Measurements from ENCODE around the gene CPVL. TPM values are rescaled to one million over a fixed set of nuclear protein-coding genes. Genes with fewer than 3 reads are reported as not detected.

The CPVL gene
- polyA plus RNA-seq, 2 of the 4 experiments (the other 2 are of a cell fraction): 0.05 TPM; not detected in 1

GRCh38 chr7:29008590-29008989, 137.7 kb downstream of the CPVL start:
- CTCF ChIA-PET: no interaction called here
- FAIRE-seq (no peak), ATAC-seq (no peak), DNase-seq (ENCODE audit: low read depth in 1 of 2, low spot score in 1 of 2) (no peak)
- Histone ChIP-seq H3K4me3 (no peak overlapping the region), H3K4me2 (no peak overlapping the region), H3K4me1 (no peaks in the 10 kb centered on the region), H3K27ac (no peak overlapping the region), H3K9me3 (no peaks in the 10 kb centered on the region)
- POLR2A ChIA-PET: no interaction called here
- 2% methylated on average over 2 of the region's 2 CpGs for WGBS (ENCODE audit: missing lambda C conversion rate)
- TF ChIP-seq FOSB (CRISPR knock-in tag; IDR thresholded peaks at IDR 0.05) (no peak), HOXB13 (CRISPR knock-in tag; IDR thresholded peaks at IDR 0.05; ENCODE audit: low read depth) (no peak), RAD21 (conservative IDR thresholded peaks at IDR 0.05 in 1 of 2, IDR thresholded peaks at IDR 0.05 in 1 of 2) (no peak), EP300 (IDR thresholded peaks at IDR 0.05) (no peak), EHMT2 (IDR thresholded peaks at IDR 0.05; ENCODE audit: low read depth) (no peak), HOXA7 (CRISPR knock-in tag; IDR thresholded peaks at IDR 0.05) (no peak), HES2 (IDR thresholded peaks at IDR 0.05) (no peak), POLR2AphosphoS2 (conservative IDR thresholded peaks at IDR 0.05; ENCODE audit: low read length) (no peak), MAZ (IDR thresholded peaks at IDR 0.05; ENCODE audit: borderline replicate concordance, low read depth, low read length) (no peak), NFE2L2 (conservative IDR thresholded peaks at IDR 0.05; ENCODE audit: low read length) (no peak), BHLHE40 (IDR thresholded peaks at IDR 0.05; ENCODE audit: low read depth, low read length) (no peak), KDM5A (IDR thresholded peaks at IDR 0.05) (no peak), CHD4 (IDR thresholded peaks at IDR 0.05; ENCODE audit: borderline replicate concordance) (no peak)
- TF ChIP-seq, protein P1, sequence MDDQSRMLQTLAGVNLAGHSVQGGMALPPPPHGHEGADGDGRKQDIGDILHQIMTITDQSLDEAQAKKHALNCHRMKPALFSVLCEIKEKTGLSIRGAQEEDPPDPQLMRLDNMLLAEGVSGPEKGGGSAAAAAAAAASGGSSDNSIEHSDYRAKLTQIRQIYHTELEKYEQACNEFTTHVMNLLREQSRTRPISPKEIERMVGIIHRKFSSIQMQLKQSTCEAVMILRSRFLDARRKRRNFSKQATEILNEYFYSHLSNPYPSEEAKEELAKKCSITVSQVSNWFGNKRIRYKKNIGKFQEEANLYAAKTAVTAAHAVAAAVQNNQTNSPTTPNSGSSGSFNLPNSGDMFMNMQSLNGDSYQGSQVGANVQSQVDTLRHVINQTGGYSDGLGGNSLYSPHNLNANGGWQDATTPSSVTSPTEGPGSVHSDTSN (IDR thresholded peaks at IDR 0.05): no peak

DNA sequence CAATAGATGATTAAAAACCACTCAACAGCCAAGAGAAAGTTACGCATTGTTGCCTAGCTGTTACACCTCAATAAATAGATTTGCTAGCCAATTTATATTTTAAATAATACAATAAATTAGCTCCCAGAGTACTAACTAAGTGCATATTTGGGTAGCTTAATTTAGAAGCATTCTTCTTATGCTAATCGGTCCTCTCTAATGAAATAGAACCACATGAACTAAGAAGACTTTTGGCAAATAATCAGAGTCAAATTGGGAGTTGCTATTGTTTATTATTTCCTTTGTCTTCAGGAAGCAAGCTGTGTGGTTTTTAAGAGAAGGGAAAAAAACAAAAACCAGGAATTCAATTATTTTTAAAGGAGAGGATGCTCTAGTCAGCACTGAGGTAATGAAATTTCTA, 139.2 kb downstream of the CPVL start:
- no peak overlapping the region for H3K4me2 ChIP-seq
- FAIRE-seq (no peak), ATAC-seq (no peak), DNase-seq (ENCODE audit: low read depth in 1 of 2, low spot score in 1 of 2) (no peak)
- H3K4me1 ChIP-seq: no peaks in the 10 kb centered on the region
- 55% methylated on average over 2 of the region's 2 CpGs for WGBS (ENCODE audit: missing lambda C conversion rate)
- CTCF ChIA-PET: no interaction called here
- no peak overlapping the region for H3K4me3 ChIP-seq
- no peaks in the 10 kb centered on the region for H3K9me3 ChIP-seq
- no peak overlapping the region for H3K27ac ChIP-seq
- POLR2A ChIA-PET: no interaction called here
- TF ChIP-seq POLR2A (IDR thresholded peaks at IDR 0.05; ENCODE audit: low read length) (no peak), ATOH8 (CRISPR knock-in tag; IDR thresholded peaks at IDR 0.05; ENCODE audit: low read depth) (no peak), POLR2AphosphoS2 (conservative IDR thresholded peaks at IDR 0.05; ENCODE audit: low read length) (no peak), PHF8 (IDR thresholded peaks at IDR 0.05; ENCODE audit: borderline replicate concordance, low read depth) (no peak), RAD21 (conservative IDR thresholded peaks at IDR 0.05 in 1 of 2, IDR thresholded peaks at IDR 0.05 in 1 of 2) (no peak), CTCF (IDR thresholded peaks at IDR 0.05) (no peak), FOXS1 (CRISPR knock-in tag; IDR thresholded peaks at IDR 0.05) (no peak), TP53 (CRISPR knock-in tag; IDR thresholded peaks at IDR 0.05) (no peak), CBX8 (IDR thresholded peaks at IDR 0.05) (no peak), KDM5A (IDR thresholded peaks at IDR 0.05) (no peak), EP300 (IDR thresholded peaks at IDR 0.05) (no peak)
- TF ChIP-seq, protein P2, sequence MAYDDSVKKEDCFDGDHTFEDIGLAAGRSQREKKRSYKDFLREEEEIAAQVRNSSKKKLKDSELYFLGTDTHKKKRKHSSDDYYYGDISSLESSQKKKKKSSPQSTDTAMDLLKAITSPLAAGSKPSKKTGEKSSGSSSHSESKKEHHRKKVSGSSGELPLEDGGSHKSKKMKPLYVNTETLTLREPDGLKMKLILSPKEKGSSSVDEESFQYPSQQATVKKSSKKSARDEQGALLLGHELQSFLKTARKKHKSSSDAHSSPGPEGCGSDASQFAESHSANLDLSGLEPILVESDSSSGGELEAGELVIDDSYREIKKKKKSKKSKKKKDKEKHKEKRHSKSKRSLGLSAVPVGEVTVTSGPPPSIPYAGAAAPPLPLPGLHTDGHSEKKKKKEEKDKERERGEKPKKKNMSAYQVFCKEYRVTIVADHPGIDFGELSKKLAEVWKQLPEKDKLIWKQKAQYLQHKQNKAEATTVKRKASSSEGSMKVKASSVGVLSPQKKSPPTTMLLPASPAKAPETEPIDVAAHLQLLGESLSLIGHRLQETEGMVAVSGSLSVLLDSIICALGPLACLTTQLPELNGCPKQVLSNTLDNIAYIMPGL (CRISPR knock-in tag; IDR thresholded peaks at IDR 0.05; ENCODE audit: borderline replicate concordance): no peak
- TF ChIP-seq, protein P3, sequence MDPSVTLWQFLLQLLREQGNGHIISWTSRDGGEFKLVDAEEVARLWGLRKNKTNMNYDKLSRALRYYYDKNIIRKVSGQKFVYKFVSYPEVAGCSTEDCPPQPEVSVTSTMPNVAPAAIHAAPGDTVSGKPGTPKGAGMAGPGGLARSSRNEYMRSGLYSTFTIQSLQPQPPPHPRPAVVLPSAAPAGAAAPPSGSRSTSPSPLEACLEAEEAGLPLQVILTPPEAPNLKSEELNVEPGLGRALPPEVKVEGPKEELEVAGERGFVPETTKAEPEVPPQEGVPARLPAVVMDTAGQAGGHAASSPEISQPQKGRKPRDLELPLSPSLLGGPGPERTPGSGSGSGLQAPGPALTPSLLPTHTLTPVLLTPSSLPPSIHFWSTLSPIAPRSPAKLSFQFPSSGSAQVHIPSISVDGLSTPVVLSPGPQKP (IDR thresholded peaks at IDR 0.05; ENCODE audit: low read depth, low read length): no peak
- TF ChIP-seq, protein P4, sequence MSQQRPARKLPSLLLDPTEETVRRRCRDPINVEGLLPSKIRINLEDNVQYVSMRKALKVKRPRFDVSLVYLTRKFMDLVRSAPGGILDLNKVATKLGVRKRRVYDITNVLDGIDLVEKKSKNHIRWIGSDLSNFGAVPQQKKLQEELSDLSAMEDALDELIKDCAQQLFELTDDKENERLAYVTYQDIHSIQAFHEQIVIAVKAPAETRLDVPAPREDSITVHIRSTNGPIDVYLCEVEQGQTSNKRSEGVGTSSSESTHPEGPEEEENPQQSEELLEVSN (IDR thresholded peaks at IDR 0.05; ENCODE audit: borderline replicate concordance, low read depth): no peak
- TF ChIP-seq, protein P1 (IDR thresholded peaks at IDR 0.05): no peak

All from A549 (cell line).